K562 (cell line): ENCODE measurements around the gene REX1BD. TPM values are rescaled to one million over a fixed set of nuclear protein-coding genes. Genes with fewer than 3 reads are reported as not detected.

Experiments
- ATAC-seq: fragments of 200-7000 bp; cut with Tn5 transposase; 3 replicates; pipeline ENCODE4 v1.9.1; 2020; ENCODE audit warnings: moderate library complexity
- BruUV-seq: library from RNA; stranded (reverse); fragments of 400-500 nt; replicated peaks from 2 replicates; lab custom pipeline; 2021; lab: Mats Ljungman, UMichigan
- CTCF ChIA-PET: fragments of 300-600 bp; formaldehyde crosslinking; extraction: SDS; loops from one replicate; lab custom pipeline; 2021; ENCODE audit warnings: low intra/inter-chr PET ratio; lab: Yijun Ruan, JAX
- POLR2A ChIA-PET: fragments of 300-600, 350-650 bp; sonication (Branson Sonifier 250); formaldehyde crosslinking; extraction: SDS; loops from one replicate; lab custom pipeline; 2021; ENCODE audit warnings: antibody characterized with exemption, inconsistent platforms; lab: Yijun Ruan, JAX
- DNase-seq, 4 experiments: peaks; one replicate each; pipeline versions ENCODE4 v3.0.0 to v3.0.0-alpha.2; 2011 to 2018; ENCODE audit warnings: low spot score in 3 of 4, mixed read lengths in 3 of 4; ENCODE audit errors: extremely low read depth in 1 of 4
- FAIRE-seq: peaks from 2 replicates; lab custom pipeline; 2011; peaks lifted over from hg19 to GRCh38; lab: Jason Lieb, UNC
- H2AFZ ChIP-seq: 2 replicates; pipeline ENCODE4 v1.6.0; 2011; ENCODE audit warnings: low read depth, low read length, control low read depth, inconsistent platforms
- H3K27ac ChIP-seq: fragments of 200-600 bp; 3 replicates; pipeline ENCODE4 v1.8.0; 2011; ENCODE audit warnings: low read depth, mild to moderate bottlenecking, control low read depth, inconsistent platforms, low read length, moderate library complexity, mixed read lengths; ENCODE audit errors: extremely low read depth
- H3K27me3 ChIP-seq, 2 experiments: fragments of 300-600 bp in 1 of 2; 2 replicates in 1 of 2; 3 replicates in 1 of 2; pipeline versions ENCODE4 v1.6.0 to v1.8.0; 2011; ENCODE audit warnings: inconsistent platforms in 2 of 2, low read length in 2 of 2, mild to moderate bottlenecking in 1 of 2, mixed read lengths in 1 of 2, moderate library complexity in 1 of 2; ENCODE audit not compliant: control insufficient read depth in 2 of 2, insufficient read depth in 2 of 2
- H3K36me3 ChIP-seq: fragments of 300-600 bp; 3 replicates; pipeline ENCODE4 v1.8.0; 2011; ENCODE audit warnings: mild to moderate bottlenecking, low read length, inconsistent platforms; ENCODE audit not compliant: control insufficient read depth, insufficient read depth
- H3K4me1 ChIP-seq, 2 experiments: fragments of 200-600 bp in 1 of 2; replicated peaks in 1 of 2; 2 replicates in 1 of 2; 3 replicates in 1 of 2; pipeline versions ENCODE4 v1.5.1 to v1.8.0; 2011; ENCODE audit warnings: inconsistent platforms in 2 of 2, low read length in 2 of 2, mild to moderate bottlenecking in 1 of 2, mixed read lengths in 1 of 2, moderate library complexity in 1 of 2; ENCODE audit not compliant: control insufficient read depth in 2 of 2, insufficient read depth in 2 of 2
- H3K4me2 ChIP-seq: 2 replicates; pipeline ENCODE4 v1.6.1; 2011; ENCODE audit warnings: low read length, control low read depth, inconsistent platforms, mixed read lengths; ENCODE audit not compliant: insufficient read depth
- H3K4me3 ChIP-seq: fragments of 200-600 bp; sonication (generic), shearing (Covaris generic); 2 replicates; pipeline ENCODE4 v1.5.1; 2016; ENCODE audit warnings: control low read depth, inconsistent platforms
- H3K79me2 ChIP-seq: fragments of 200-600 bp; 3 replicates; pipeline ENCODE4 v1.8.0; 2011; ENCODE audit warnings: low read length, inconsistent platforms; ENCODE audit not compliant: control insufficient read depth, insufficient read depth
- H3K9ac ChIP-seq, 2 experiments: 2 replicates each; pipeline versions ENCODE4 v1.6.0 to v1.6.1; 2011; ENCODE audit warnings: low read depth in 2 of 2, low read length in 2 of 2, control low read depth in 1 of 2, inconsistent platforms in 1 of 2, mild to moderate bottlenecking in 1 of 2, mixed read lengths in 1 of 2; ENCODE audit not compliant: insufficient read depth in 1 of 2
- H3K9me1 ChIP-seq: one replicate; pipeline ENCODE4 v1.6.0; 2011; ENCODE audit warnings: inconsistent platforms, mild to moderate bottlenecking, low read length, moderate library complexity; ENCODE audit not compliant: control insufficient read depth, insufficient read depth
- H3K9me3 ChIP-seq: replicated peaks from 2 replicates; pipeline ENCODE4 v1.5.1; 2011; ENCODE audit warnings: low read depth, low read length, inconsistent platforms; ENCODE audit not compliant: control insufficient read depth, insufficient read depth
- H4K20me1 ChIP-seq: replicated peaks from 2 replicates; pipeline ENCODE4 v1.6.1; 2011; ENCODE audit warnings: low read length, inconsistent platforms, mixed read lengths; ENCODE audit not compliant: control insufficient read depth, insufficient read depth
- ARID2 ChIP-seq: fragments of 450-650 bp; IDR thresholded peaks from 2 replicates; pipeline ENCODE4 v1.6.1; 2017; ENCODE audit warnings: antibody characterized with exemption, mild to moderate bottlenecking
- BRD4 ChIP-seq: fragments of 200-600 bp; sonication (generic); IDR thresholded peaks from 2 replicates; pipeline ENCODE4 v1.6.1; 2017; ENCODE audit warnings: inconsistent platforms
- CCAR2 ChIP-seq: fragments of 200-400 bp; formaldehyde crosslinking; IDR thresholded peaks from 2 replicates; pipeline ENCODE4 v1.6.1; 2017; ENCODE audit warnings: mild to moderate bottlenecking, low read depth, low read length
- COPS2 ChIP-seq: fragments of 450-650 bp; conservative IDR thresholded peaks from 2 replicates; pipeline ENCODE4 v1.6.1; 2016; ENCODE audit warnings: mild to moderate bottlenecking, moderate library complexity
- CREB1 ChIP-seq, 2 experiments: sonication (generic) in 1 of 2; formaldehyde crosslinking in 1 of 2; IDR thresholded peaks; 2 replicates each; pipeline versions ENCODE4 v1.6.1 to v1.8.0; 2012 to 2022; ENCODE audit warnings: inconsistent platforms in 1 of 2, mild to moderate bottlenecking in 1 of 2, missing genetic modification reagents in 1 of 2, moderate library complexity in 1 of 2
- EHMT2 ChIP-seq: fragments of 450-650 bp; IDR thresholded peaks from 2 replicates; pipeline ENCODE4 v1.6.1; 2018; ENCODE audit warnings: antibody characterized with exemption
- HMG20A ChIP-seq: fragments of 450-650 bp; formaldehyde crosslinking; conservative IDR thresholded peaks from 2 replicates; pipeline ENCODE4 v1.4.0; 2020; ENCODE audit warnings: mild to moderate bottlenecking, mixed read lengths
- ILF3 ChIP-seq: fragments of 450-650 bp; IDR thresholded peaks from 2 replicates; pipeline ENCODE4 v1.6.1; 2018; ENCODE audit warnings: antibody characterized with exemption, mild to moderate bottlenecking, moderate library complexity, borderline replicate concordance
- JUN ChIP-seq, 2 experiments: sonication (generic) in 1 of 2; formaldehyde crosslinking in 1 of 2; IDR thresholded peaks; 2 replicates each; pipeline versions ENCODE4 v1.6.1 to v1.8.0; 2012 to 2022; ENCODE audit warnings: borderline replicate concordance in 2 of 2, mild to moderate bottlenecking in 2 of 2, improper control_type of control experiment in 1 of 2, low read depth in 1 of 2, low read length in 1 of 2, missing genetic modification reagents in 1 of 2
- LARP7 ChIP-seq: fragments of 450-650 bp; IDR thresholded peaks from 2 replicates; pipeline ENCODE4 v1.6.1; 2016
- SMAD3 ChIP-seq: fragments of 450-650 bp; formaldehyde crosslinking; conservative IDR thresholded peaks from 2 replicates; pipeline ENCODE4 v1.4.0; 2020; ENCODE audit warnings: mild to moderate bottlenecking
- TAL1 ChIP-seq: fragments of 450-650 bp; IDR thresholded peaks from 2 replicates; pipeline ENCODE4 v1.6.1; 2016; ENCODE audit warnings: mild to moderate bottlenecking
- ZFP30 ChIP-seq: fragments of 250-450 bp; sonication (Bioruptor Pico); IDR thresholded peaks from 2 replicates; pipeline ENCODE4 v1.8.0; 2022; ENCODE audit warnings: moderate library complexity, mild to moderate bottlenecking, inconsistent platforms, borderline replicate concordance
- ZNF384 ChIP-seq: IDR thresholded peaks from 2 replicates; pipeline ENCODE4 v1.6.1; 2012; ENCODE audit warnings: low read depth, low read length, improper control_type of control experiment
- WGBS: fragments of 100-300 bp; shearing (Covaris generic); methylation state at CpG from one replicate; pipeline ENCODE4 v1.1.6; 2016; ENCODE audit warnings: low coverage, mixed read lengths; ENCODE audit not compliant: insufficient coverage; ENCODE audit errors: missing lambda C conversion rate; 5-methylcytosine and 5-hydroxymethylcytosine counted together
- in situ Hi-C: fragments of 300-500 bp; cut with MboI; formaldehyde crosslinking; loops from 4 replicates; pipeline ENCODE4 v1.15.0; 2018; ENCODE audit warnings: inconsistent platforms, mixed read lengths
- intact Hi-C: fragments of 100-400 bp; cut with micrococcal nuclease; formaldehyde crosslinking; loops from 2 replicates; pipeline ENCODE4 v1.14.2; 2022
- polyA plus RNA-seq, 8 experiments: library from polyadenylated mRNA; depleted of rRNA in 4 of 8; stranded (reverse) in 5 of 8; unstranded in 3 of 8; fragments of >200 nt; fragmentation: Nextera tagmentation in 2 of 8; fragmentation: Illumina TruSeq in 1 of 8; extraction: Ambion mirVana in 2 of 8; extraction: Trizol in 1 of 8; gene quantifications; 2 replicates each; pipeline versions ENCODE4 v1.2.1 to v1.2.3, GENCODE V29; 2011 to 2014; ENCODE audit warnings: inconsistent platforms in 1 of 8, missing spikeins in 1 of 8
- total RNA-seq, 7 experiments: library from RNA; depleted of rRNA in 6 of 7; stranded (reverse); fragments of >200 nt in 6 of 7; fragmentation: Illumina TruSeq in 2 of 7; extraction: Trizol in 2 of 7; gene quantifications; 2 replicates each; pipeline versions ENCODE4 v1.2.1 to v1.2.3, GENCODE V29; 2011 to 2021; ENCODE audit warnings: low replicate concordance in 1 of 7

Gene REX1BD
- total and polyA plus RNA-seq, 9 of the 15 experiments (the other 6 are each of a cell fraction or from before 2014, with no cell fraction given): 1.9 to 136 (median 13.8) TPM

GRCh38 chr19:18613589-18614234 is 25.1 kb downstream of the REX1BD start (continued):
- TF ChIP-seq ILF3: no peak
- TF ChIP-seq BRD4: no peak
- no peak for TF ChIP-seq TAL1
- TF ChIP-seq, all 486 proteins: peak for 0

GRCh38 chr19:18616023-18616422 is 27.4 kb downstream of the REX1BD start:
- 4% methylated on average over 3 of the region's 3 CpGs for WGBS
- intact Hi-C loops: no loop called here
- in situ Hi-C loops: no loop called here
- BruUV-seq: no TSS peak
- H3K9me3 ChIP-seq: no peaks in the 10 kb centered on the region
- ChIA-PET CTCF (no interaction called here), POLR2A (interaction anchor here (0.7 to 0.9 kb wide), 2 partner anchors 12 to 19 kb away, joined by 3 read pairs; no protein-coding TSS in a partner anchor)
- H3K27ac ChIP-seq: no peak overlapping the region
- TF ChIP-seq LARP7 (no peak), COPS2 (no peak), EHMT2 (no peak), ARID2 (no peak), JUN (IDR thresholded peaks at IDR 0.05; ENCODE audit: borderline replicate concordance, low read depth, low read length) (no peak), JUN (CRISPR knock-in tag; IDR thresholded peaks at IDR 0.05; ENCODE audit: borderline replicate concordance) (no peak), CREB1 (IDR thresholded peaks at IDR 0.05) (no peak), CREB1 (CRISPR knock-in tag; IDR thresholded peaks at IDR 0.05) (no peak), ZFP30 (CRISPR knock-in tag) (no peak), SMAD3 (CRISPR knock-in tag) (no peak), CCAR2 (no peak), HMG20A (CRISPR knock-in tag) (no peak), ZNF384 (no peak)
- FAIRE-seq (no peak), ATAC-seq (no peak), DNase-seq (no peak)
- H3K9me1 ChIP-seq: no peaks in the 10 kb centered on the region
- H3K4me1 ChIP-seq: peaks cover 0 to 35% of the 10 kb centered on the region in 2 experiments; a peak in 2 of 5 replicates
- peaks cover 28 to 50% of the 10 kb centered on the region in 2 experiments for H3K27me3 ChIP-seq
- H3K4me3 ChIP-seq: no peak overlapping the region
- H2AFZ ChIP-seq: no peak overlapping the region
- H4K20me1 ChIP-seq: peaks cover 11% of the 10 kb centered on the region
- no peaks in the 10 kb centered on the region for H3K79me2 ChIP-seq
- no peaks in the 10 kb centered on the region for H3K36me3 ChIP-seq
- no peak overlapping the region for H3K4me2 ChIP-seq
- no peak overlapping the region; a peak in 1 of 4 replicates for H3K9ac ChIP-seq
